GM10847 (cell line): ENCODE results near the gene MTA1.

ENCODE experiments used
- POLR2A ChIP-seq: IDR thresholded peaks from 2 replicates; pipeline ENCODE4 v1.6.1; 2011; ENCODE audit not compliant: insufficient read length; ENCODE audit errors: extremely low read depth

Gene MTA1

GRCh38 chr14:105450864-105451720 lies 31.5 kb downstream of the MTA1 start:
- no peak for TF ChIP-seq POLR2A

GRCh38 chr14:105452963-105453362 lies 33.3 kb downstream of the MTA1 start:
- TF ChIP-seq POLR2A, result no peak

DNA sequence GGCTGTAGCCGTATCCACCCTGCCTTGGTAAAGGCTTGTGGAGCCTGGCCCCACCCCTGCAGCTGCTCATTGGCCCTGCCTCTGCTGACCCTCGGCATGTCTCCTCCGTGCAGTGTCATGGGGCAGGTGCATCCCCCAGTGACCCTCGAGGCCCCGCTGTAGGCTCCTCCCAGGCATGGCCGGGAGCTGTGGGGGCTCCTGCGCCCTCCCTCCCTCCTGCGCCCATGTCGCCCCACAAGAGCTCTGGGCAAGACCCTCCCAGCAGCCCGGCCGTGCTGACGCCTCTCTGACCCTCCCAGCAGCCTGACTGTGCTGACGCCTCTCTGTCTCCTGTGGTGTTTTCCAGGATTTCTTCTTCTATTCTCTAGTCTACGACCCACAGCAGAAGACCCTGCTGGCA lies 34.2 kb downstream of the MTA1 start:
- TF ChIP-seq POLR2A, result no peak

GRCh38 chr14:105455086-105455640 lies 35.5 kb downstream of the MTA1 start:
- no peak for TF ChIP-seq POLR2A

DNA sequence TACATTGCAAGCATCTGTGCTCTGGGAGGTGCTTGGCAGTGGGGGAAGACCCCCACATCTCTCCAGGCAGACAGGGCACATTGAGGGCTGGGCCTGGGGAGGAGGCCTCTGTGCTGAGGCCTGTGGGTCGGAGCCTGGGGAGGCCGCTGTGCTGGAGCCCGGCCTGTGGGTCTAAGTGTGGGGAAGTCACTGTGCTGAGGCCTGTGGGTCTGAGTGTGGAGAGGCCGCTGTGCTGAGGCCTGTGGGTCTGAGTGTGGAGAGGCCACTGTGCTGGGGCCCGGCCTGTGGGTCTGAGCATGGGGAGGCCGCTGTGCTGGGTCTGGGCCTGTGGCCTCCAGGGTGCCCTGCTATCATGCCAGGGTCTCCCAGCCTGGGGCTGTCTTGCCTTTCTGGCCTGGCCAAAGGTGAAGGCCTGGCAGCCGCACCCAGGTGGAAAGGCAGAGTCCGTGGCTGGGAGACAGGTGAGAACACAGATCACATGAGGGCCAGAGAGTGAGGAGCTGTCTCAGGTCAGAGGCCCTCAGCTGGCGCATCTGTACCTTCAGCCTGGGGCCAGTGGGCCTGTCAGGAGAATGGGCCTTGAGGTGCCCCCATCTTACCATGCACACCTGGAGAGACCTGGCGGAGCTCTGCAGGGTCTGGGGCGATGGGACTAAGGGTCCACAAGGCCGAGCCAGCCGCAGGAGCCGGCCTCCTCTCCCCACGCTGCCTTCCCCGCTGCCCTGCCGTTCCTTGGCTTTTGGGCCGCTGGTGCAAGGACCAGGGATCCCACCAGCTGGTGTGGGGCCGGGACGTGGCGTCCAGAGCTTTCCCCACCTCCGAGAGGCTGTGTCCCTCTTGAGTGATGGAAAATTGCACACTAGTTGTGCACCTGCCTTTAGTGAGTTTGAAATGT lies 36.4 kb downstream of the MTA1 start:
- no peak for TF ChIP-seq POLR2A

DNA sequence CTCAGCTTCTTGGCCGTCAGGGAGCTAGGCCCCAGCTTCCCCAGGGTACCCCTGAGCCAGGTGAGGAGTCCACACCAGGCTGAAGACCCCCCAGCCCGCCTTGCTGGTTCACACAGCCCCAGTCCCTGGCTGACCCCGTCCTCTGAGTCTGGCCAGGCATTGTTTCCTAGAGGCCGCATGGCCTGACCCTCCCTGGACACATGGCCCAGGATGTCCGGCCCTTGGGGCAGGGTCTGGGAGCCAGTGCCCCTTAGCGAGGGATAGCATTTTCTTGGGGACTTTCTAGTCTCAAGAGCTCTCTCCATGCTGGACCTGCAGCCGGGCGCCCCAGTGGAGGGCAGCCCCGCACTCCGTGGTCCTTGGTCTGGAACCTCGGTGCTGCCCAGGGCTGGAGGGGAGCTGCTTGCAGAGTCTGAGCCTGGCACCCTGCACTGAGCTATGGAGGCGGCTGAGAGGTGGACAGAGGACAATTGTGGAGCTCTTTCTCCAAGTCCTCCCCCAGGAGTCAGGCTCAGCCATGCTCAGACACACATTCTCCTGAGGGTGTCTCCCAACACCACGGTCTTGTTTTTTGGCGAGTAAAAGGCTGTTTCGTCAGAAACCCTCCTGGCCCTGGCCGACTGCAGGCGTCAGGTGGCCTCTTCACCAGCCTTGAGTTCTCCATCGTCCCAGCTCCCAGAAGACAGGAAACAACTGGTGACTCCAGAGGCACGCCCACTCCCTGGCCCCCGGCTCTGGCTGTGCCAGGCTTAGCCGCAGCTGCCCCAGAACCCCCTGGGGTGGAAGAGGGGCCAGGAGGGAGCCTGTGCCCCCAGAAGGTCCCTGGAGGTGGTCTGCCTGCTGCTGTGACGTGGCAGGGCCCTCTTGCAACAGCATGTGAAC lies 37.4 kb downstream of the MTA1 start:
- TF ChIP-seq POLR2A, result no peak

DNA sequence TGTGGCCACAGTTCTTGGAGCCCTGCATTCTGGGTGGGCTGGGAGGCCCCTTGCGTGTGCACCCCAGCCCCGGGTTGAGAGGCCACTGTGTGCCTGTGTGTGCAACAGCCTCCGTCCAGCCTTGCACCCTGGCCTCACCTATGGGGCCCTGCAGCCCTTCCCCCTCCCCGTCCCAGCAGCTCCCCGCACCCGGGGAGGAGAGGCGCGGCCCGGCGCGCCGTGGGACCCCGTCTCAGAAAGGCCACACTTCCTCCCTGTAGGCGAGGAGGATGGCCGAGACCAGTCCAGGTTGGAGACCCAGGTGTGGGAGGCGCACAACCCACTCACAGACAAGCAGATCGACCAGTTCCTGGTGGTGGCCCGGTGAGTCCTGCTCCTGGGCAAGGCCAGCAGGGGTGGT lies 38.4 kb downstream of the MTA1 start:
- no peak for TF ChIP-seq POLR2A

DNA sequence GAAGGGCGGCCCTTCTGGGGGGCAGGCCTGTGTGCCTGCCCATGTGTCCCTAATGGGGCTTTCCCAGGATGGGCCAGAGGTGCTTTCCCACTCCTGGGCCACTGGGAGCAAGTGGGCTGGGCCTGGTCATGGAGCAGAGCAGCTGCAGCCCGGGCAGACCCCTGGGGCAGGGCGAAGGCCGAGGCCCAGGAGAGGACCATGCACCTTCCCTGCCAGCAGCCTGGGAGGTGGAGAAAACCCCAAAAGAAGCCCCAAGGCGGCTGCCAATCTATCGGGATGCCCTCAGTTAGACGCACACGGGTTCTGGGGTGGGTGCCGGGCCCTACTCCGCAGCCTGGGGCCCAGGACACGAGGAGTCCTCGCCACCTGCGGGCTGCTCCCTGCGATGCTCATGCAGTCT lies 38.9 kb downstream of the MTA1 start:
- no peak for TF ChIP-seq POLR2A

- TF ChIP-seq POLR2A, result no peak
These were observed 40.5 kb downstream of the MTA1 start for GRCh38 chr14:105460116-105460515.

- TF ChIP-seq POLR2A, result no peak
These were observed 41.0 kb downstream of the MTA1 start for GRCh38 chr14:105460616-105461015.

- TF ChIP-seq POLR2A, result no peak
These were observed 42.3 kb downstream of the MTA1 start for GRCh38 chr14:105461903-105462302.

DNA sequence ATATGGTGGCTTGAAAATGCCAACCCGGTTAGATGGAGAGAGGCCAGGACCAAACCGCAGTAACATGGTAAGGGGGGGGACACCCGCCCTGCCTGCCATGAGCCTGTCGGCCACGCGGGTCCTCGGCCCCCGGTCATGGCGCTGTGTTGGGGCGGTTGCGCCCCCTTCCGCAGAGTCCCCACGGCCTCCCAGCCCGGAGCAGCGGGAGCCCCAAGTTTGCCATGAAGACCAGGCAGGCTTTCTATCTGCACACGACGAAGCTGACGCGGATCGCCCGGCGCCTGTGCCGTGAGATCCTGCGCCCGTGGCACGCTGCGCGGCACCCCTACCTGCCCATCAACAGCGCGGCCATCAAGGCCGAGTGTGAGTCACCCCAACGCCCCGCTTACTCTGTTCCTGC lies 44.9 kb downstream of the MTA1 start:
- TF ChIP-seq POLR2A, result no peak

GRCh38 chr14:105465209-105466031 lies 45.8 kb downstream of the MTA1 start:
- no peak for TF ChIP-seq POLR2A

- no peak for TF ChIP-seq POLR2A
These were observed 47.1 kb downstream of the MTA1 start for GRCh38 chr14:105466531-105467248.
